ENCODE results near the gene ACTR3C. TPM values are rescaled to one million over a fixed set of nuclear protein-coding genes. Genes with fewer than 3 reads are reported as not detected.

ACTR3C gene
- total RNA-seq, result 12.8 and 14.1 TPM in 2 replicates

GRCh38 chr7:150322833-150323681, at the start of gene ACTR3C, which contains the start of gene LRRC61:
Gene ACTR3C, minus strand, starts transcription at chr7:150323545. Its CDS starts 28,249 bp downstream, at chr7:150295296.
Gene LRRC61, plus strand, starts transcription at chr7:150323355. Its CDS starts 13,507 bp downstream, at chr7:150336862.
- intact Hi-C loops (cut with micrococcal nuclease), result loop anchor here (1.0 to 10.0 kb wide), 18 partner anchors 36 to 1198 kb away; partner anchors contain the start of genes ABCF2, ATP6V0E2, FASTK and GIMAP4

GRCh38 chr7:150372271-150373048, 49.1 kb upstream of the ACTR3C start:
- intact Hi-C loops (cut with micrococcal nuclease), result loop anchor here (10.0 kb wide), 1 partner anchor 712 kb away; the partner anchor contains the start of genes AGAP3, FASTK and TMUB1

- intact Hi-C loops (cut with micrococcal nuclease), result loop anchor here (10.0 kb wide), 1 partner anchor 713 kb away; the partner anchor contains the start of genes AGAP3, FASTK and TMUB1
These were observed 48.6 kb upstream of the ACTR3C start for GRCh38 chr7:150371996-150372270.

GRCh38 chr7:150371131-150371995, 48.0 kb upstream of the ACTR3C start:
- intact Hi-C loops (cut with micrococcal nuclease), result loop anchor here (10.0 kb wide), 1 partner anchor 713 kb away; the partner anchor contains the start of genes AGAP3, FASTK and TMUB1

GRCh38 chr7:150370612-150371071, 47.3 kb upstream of the ACTR3C start:
- intact Hi-C loops (cut with micrococcal nuclease), result loop anchor here (10.0 kb wide), 1 partner anchor 714 kb away; the partner anchor contains the start of genes AGAP3, FASTK and TMUB1

GRCh38 chr7:150369748-150370501, 46.6 kb upstream of the ACTR3C start:
- intact Hi-C loops (cut with micrococcal nuclease), result loop anchor here (1.0 to 10.0 kb wide), 3 partner anchors 8 to 715 kb away; partner anchors contain the start of genes AGAP3, FASTK and TMUB1

- intact Hi-C loops (cut with micrococcal nuclease), result loop anchor here (1.0 to 2.0 kb wide), 5 partner anchors 9 to 52 kb away; a partner anchor contains a TSS
These were observed 45.8 kb upstream of the ACTR3C start for GRCh38 chr7:150368884-150369747.

GRCh38 chr7:150368096-150368883, 44.9 kb upstream of the ACTR3C start, which contains the start of gene REPIN1:
Gene REPIN1, plus strand, starts transcription at chr7:150368822. Its CDS starts 890 bp downstream, at chr7:150369712.
- intact Hi-C loops (cut with micrococcal nuclease), result loop anchor here (1.0 to 2.0 kb wide), 4 partner anchors 11 to 53 kb away; a partner anchor contains a TSS

- intact Hi-C loops (cut with micrococcal nuclease), result loop anchor here (1.0 to 2.0 kb wide), 4 partner anchors 10 to 54 kb away; a partner anchor contains a TSS
These were observed 44.3 kb upstream of the ACTR3C start for GRCh38 chr7:150367677-150368095.

- intact Hi-C loops (cut with micrococcal nuclease), result no loop called here
These were observed 42.5 kb upstream of the ACTR3C start for GRCh38 chr7:150365673-150366398.

GRCh38 chr7:150365194-150365593, 41.8 kb upstream of the ACTR3C start:
- intact Hi-C loops (cut with micrococcal nuclease), result no loop called here

- intact Hi-C loops (cut with micrococcal nuclease), result no loop called here
These were observed 40.5 kb upstream of the ACTR3C start for GRCh38 chr7:150363872-150364271.

- intact Hi-C loops (cut with micrococcal nuclease), result no loop called here
These were observed 40.0 kb upstream of the ACTR3C start for GRCh38 chr7:150363370-150363769.

GRCh38 chr7:150361807-150362621, 38.7 kb upstream of the ACTR3C start:
- intact Hi-C loops (cut with micrococcal nuclease), result no loop called here

- intact Hi-C loops (cut with micrococcal nuclease), result no loop called here
These were observed 38.1 kb upstream of the ACTR3C start for GRCh38 chr7:150361402-150361801.
